GM18526 (cell line): ENCODE data around the gene RSU1.

Source experiments
- POLR2A ChIP-seq: IDR thresholded peaks from 3 replicates; pipeline ENCODE4 v1.6.1; 2011; ENCODE audit not compliant: insufficient read length; ENCODE audit errors: extremely low read depth

Gene RSU1

GRCh38 chr10:16544099-16544498, 273.1 kb downstream of the RSU1 start:
- no peak for TF ChIP-seq POLR2A
